Non-pigmented ciliary epithelial cell (primary cell): ENCODE measurements around the gene ZNF490.
"Not testable (repeated sequence)": the region's sequence is repeated elsewhere in the genome, so short reads cannot be mapped to it uniquely, and the experiment has no call there.

ENCODE experiments used
- DNase-seq: peaks from one replicate; pipeline ENCODE4 v3.0.0-alpha.2; 2010; ENCODE audit warnings: low read depth

The ZNF490 gene

DNA sequence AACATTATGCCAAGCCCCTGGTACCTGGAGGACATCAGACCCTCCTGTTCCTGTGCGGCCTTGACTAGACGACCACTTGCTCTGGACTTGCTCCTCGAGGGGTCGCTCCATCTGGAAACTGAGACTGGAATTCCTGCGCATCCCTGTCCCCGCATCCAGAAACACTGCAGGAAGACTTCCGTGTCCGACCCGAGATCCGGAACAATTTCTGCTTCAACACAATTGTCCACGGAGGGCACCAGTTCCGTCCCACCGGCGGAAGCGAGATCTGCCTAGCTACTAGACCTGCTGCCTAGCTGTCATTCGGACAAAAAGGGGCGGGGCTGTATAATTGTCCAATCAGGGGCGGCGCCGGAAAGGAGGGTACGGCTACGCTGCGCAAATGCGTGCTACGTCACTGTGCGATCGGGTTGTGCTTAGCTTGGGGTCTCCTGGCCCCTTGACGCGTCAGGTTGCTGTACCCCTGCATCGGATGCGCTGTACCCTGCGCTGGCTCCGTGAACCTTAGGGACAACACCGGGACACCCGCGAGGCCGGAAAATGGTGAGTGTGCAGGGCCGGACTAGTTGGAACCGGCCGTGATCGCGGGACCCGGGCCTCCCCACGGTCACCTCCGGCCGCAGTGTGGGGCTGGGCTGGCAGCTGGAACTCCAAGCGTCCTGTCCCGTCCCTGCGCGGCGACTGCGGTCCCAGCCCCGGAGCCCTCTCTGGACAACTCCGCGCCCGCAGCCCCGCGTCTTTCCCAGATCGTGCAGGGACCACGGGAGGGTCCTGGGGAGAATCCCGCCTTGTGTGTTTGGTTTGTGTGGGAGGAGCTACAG lies at the start of gene ZNF490, which contains the start of gene ZNF791:
TSS of gene ZNF490 (minus strand) at position 274 of the 821 bp plus-strand sequence. CDS start at position 141, 133 bp downstream.
TSS of gene ZNF791 (plus strand) at position 381 of the 821 bp plus-strand sequence. CDS start at position 541, 160 bp downstream.
- peak; percentile 85 for DNase-seq

DNA sequence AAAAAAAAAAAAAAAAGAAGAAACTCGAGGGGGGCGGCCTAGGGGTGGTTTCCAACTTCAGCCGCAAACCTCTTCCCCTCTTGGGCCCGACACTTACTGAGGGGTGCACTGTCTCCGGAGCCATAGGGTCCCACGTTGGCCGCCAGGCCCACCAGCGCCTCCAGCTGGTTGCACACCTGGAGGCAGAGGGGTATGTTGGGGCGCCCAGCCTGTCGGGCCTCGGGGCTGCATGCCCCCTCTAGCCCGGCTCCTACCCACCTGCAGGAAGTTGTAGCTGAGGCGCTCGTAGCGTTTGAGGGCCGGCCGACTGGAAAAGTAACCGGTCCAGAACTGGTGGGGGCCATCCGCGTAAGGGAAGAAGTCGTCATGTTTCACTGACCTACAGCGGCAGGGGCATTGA lies 47.4 kb upstream of the ZNF490 start:
- no peak for DNase-seq

DNA sequence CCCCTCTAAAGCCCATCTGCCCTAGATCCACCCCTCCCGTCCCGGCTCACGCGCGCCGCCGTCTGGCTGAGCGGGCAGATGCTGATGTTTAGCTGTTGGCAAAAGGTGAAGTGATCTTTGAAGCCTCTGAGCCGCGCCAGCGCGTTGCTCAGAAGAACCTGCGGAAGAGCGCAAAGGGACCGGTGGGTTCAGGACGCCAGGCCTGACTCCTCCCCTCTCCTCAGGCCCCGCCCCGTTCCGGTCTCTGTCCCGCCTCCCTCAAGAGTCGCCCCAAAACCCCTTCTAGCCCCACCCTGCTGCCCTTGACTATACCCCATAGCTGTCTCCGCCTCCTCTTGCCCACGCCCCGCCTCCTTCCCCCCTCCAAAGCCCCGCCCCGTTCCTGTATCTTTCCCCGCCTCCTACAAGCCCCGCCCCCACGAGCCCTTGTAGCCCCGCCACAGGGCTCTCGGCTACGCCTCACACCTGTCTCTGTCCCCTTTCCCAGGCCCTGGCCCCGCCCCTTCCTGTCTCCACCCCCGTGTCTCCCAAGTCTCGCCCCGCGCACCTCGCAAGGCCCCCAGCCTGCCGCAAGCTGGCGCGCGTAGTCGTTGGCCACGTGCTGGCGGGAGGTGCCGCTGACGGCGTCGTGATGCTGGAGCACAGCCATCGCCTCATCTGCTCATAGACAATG lies 46.4 kb upstream of the ZNF490 start:
- DNase-seq: no peak

DNA sequence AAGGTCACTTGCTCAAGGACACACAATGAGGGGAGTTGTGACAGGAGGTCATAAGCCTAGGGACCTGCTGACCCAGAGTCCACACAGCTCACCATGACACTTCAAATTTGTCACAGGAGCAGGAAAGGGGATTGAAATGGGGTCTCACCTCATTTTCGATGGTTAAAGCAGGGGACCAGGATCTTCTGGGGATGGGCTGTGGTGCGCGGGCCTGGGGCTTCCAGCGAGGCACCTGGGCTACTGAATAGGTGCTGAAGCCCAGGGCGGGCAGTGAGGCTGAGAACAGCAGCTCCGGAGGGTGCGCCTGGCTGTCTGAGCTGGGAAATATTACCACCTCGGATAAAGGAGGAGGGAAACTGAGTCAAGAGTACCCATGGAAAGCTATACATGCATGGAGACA lies 44.9 kb upstream of the ZNF490 start:
- DNase-seq: no peak

DNA sequence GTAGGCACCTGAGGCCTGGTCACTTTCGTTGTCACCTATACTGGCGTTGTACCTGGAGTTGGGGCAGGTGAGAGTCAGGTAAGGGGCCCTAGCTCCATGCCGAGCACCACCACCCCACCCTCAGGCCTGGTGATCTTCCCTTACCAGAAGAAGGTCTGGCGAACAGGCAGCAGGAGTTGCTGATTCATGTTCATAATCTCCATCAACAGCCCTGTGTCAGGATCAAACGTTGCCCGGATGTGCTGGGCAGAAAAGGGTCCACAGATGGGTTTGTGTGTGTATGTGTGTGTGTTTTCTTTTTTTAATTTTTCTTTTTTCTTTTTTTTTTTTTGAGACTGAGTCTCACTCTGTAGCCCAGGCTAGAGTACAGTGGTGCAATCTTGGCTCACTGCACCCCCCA lies 41.6 kb upstream of the ZNF490 start:
- DNase-seq: no peak

DNA sequence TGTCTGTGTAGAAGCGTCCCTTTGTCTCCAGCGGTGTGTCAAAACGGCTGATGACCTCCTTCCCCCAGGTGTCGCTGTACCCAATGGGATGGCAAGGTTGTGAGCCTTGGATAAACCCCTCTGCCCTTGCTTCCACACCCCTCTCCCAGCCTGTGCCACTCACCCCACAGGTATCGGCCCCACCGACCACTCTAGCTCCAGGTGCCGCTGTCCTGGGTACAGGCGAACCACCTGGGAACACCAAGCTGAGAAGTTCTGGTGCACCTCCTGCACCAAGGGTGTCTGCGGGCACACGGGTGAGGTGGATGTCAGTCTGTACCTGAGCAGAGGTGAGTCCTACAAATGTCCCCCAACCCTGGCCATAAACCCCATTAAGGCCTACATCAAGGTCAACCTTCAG lies 39.3 kb upstream of the ZNF490 start:
- no peak for DNase-seq

DNA sequence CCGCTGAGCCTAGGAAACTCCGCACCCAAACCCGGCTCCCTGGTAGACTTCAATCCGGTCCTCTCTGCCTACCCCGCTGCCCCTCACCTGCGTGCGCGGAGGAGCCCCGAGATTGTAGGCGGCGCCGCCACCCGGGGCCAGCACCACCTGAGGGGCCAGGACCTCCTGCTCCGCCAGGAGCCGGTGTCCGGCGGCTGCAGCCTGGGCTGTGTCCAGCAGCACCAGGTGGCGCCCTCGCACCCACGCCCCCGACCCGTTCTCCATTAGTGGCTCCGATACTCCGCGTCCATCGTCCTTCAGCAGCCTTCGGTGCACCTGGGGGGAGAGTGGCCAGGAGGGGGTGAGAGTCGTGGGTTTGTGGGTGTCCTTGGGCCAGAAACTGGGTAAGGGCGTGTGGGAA lies 37.5 kb upstream of the ZNF490 start:
- DNase-seq: no peak

DNA sequence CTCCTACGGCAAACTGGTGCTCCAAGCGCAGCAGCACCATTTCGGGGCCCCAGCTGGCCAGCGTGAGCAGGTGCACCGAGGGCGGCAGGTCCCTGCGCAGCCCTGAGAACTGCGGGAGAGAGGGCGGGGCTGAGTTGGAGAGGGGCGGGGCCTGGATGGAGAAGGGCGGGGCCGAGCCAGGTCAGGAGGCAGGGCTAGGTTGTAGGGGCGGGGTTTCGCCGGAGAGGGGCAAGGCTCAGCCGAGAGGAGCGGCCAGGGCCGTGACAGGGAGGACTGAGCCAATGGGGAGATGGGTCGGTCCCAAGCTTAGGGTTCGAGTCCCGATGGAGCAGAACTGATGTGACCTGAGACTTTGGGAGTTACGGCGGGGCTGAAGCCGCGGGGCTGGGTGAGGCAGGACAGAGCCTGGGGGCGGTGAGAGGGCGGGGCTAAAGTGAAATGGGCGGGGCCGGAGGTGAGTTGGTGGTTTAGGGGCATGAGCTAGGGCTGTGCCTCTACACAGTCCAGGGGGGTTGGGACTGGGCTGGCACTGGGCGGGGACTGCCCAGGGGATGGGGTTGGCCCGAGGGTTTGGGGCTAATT lies 37.0 kb upstream of the ZNF490 start:
- DNase-seq: no peak

DNA sequence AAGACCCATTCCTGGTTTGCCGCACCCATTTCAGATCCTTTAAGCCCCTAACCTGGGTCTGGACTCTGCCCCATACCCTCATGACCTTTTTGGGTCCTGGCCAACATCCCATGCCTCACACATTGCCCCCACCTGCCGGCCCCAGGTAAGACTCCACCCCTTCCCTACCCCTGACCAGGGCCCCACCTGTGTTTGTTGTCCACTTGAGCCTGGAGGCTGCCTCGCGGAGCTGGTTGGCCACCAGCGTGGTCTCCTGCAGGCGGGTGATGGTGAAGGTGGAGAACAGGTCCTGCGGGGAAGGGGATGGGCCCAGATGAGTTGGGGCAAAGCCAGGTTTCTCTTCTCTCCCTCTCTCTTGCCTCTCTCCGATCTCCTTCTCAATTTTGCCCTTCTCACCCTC lies 36.4 kb upstream of the ZNF490 start:
- no peak for DNase-seq

DNA sequence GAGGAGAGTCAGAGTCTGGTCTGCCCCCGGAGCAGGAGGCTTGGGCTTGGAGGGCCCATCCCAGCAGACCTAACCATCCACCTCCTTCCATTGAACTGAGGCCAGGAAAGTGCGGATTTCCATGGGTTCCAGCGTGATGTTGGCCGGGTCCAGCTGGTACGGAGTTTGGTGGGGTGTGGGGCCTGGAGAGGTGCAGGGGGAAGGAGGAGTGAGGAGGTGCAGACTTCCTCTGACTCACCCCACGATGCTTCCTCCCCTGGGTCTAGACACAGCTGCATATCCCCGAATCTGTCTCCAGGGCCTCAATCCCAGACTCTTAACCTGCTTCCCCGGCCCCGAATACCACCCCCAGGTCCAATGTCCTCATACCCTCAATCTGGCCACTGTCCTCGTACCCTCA lies 35.9 kb upstream of the ZNF490 start:
- DNase-seq: no peak

DNA sequence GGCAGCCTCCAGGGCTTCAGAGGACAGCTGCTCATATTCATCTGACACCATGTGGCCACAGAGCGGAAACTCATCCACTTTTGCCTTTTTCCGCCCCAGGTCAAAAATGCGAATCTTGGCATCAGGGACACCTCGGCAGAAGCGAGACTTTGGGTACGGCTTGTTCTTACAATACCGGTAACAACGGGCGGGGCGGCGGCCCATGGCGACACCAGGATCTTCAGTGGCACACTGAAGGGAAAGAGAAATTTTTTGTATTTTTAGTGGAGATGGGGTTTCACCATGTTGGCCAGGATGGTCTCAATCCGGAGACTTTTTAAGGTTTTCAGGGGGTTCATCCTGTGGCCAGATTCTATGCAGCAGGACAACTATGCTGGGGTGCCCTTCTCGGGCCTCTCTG lies 33.1 kb upstream of the ZNF490 start:
- not testable (repeated sequence) for DNase-seq

DNA sequence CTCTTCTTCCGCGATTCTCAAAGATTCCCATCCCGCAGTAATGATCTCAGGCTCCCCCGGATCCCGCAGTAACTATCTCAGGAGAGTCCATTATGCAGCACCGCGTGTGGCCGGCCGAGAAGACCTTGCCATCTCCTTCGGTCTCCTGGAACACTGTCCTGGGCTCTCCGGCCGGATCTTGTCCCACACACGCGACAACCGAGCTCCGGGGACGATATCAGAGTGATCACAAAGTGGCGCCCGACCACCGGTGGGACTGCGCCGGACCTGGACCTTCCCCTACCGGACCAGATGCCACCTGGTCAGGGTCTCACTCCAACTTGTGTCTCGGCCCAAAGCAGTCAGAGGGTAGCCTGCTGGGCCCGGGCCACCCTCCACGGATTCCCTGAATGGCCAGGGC lies 31.9 kb upstream of the ZNF490 start:
- no peak for DNase-seq

DNA sequence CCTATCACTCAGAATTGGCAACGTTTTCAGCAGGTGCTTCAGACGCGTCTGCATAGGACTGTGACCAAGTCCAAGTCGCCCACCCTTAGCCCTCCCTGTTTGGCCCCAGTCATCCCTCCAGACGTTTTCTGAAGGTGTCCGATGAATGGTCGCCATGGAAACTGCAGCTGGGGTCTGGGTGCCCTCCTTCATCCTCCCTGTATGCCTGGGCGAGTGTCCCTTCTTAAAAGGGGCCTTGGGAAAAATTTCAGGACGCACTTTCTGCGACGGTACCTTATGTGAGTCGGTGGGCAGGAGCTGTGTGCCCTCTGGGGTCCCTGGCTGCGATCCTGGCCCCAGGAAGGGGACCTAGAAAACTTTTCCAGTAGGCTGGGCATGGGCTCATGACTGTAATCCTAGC lies 30.8 kb upstream of the ZNF490 start:
- no peak for DNase-seq

DNA sequence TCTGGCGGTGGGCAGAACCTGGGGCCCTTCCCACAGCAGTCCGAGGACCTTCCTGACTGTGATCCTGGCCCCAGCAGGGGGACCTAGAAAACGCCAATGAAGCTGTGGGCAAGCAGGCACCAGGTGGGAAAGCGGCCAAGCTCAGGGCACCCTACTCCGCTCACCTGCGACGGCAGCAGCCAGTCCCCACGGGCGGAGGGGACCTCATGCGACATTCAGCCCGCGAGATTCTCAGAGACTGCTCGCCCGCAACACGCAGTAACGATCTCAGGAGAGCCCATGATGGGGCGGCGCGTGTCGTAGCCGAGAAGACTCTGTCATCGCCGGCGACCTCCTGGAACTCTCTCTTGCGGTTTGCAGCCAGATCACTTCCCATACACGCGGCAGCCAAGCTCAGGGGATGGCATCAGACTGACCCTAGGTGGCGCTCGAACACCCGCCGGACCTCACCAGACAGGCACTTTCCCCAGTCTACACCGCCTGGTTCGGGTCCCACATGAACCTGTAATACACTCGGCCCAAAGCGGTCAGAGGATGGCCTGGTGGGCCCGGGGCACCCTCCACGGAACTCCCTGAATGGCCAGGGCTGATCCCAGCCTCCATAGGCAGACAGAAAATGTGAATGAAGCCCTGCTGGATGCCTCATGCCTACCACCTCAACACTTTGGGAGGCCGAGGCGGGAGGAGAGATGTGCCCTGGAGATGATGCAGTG lies 29.4 kb upstream of the ZNF490 start:
- DNase-seq: peak; percentile 55

DNA sequence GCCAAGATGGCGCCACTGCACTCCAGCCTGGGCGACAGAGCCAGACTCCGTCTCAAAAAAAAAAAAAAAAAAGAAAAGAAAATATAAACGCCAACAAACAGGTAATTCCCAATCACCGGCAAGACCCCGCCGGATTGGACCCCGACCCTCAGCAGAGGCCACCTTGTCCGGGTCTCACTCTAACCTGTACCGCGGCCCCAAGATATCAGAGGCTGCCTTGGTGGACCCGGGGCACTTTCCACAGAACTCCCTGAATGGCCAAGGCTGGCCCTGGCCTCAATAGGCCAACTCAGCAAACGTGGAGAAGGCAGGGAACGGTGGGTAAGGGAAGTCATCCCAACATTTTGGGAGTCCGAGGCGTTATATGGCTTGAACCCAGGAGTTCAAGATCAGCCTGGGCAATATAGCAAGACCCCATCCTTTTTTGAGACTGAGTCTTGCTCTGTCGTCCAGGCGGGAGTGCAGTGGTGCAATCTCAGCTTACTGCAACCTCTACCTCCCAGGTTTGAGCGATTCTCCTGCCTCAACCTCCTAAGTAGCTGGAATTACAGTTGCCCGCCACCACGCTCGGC lies 28.1 kb upstream of the ZNF490 start:
- DNase-seq: no peak

DNA sequence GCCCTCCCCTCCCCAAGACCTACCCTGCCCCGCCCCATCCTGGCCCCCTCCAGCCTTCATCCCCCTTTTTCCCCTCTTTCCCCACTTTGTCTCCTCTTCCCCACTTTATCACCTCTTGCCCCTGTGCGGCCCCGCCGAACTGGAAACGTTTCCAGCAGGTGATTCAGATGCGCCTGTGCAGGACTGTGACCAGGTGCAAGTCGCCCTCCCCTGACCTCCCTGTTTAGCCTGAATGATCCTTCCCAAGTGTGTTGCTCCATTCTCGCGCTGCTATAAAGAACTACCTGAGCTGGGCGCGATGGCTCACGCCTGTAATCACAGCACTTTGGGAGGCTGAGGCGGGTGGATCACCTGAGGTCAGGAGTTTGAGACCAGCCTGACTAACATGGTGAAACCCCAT lies 26.0 kb upstream of the ZNF490 start:
- DNase-seq: no peak

DNA sequence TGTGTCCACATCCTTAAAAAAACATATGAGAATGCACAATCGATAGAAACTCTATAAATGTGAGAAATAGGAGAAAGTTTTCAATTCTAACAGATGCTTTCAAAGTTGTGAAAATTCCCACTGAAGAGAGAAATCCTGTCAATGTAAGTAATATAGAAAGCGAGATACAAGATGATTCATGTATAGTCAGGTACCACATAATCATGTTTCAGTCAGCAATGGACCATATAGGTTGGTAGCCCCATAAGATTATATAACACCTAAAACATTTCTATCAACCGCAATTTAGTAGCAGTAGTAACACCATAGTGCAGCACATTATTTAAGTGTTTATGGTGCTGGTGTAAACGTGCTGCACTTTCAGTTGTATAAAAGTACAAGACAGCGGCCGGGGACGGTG lies 18.6 kb upstream of the ZNF490 start:
- DNase-seq: no peak

DNA sequence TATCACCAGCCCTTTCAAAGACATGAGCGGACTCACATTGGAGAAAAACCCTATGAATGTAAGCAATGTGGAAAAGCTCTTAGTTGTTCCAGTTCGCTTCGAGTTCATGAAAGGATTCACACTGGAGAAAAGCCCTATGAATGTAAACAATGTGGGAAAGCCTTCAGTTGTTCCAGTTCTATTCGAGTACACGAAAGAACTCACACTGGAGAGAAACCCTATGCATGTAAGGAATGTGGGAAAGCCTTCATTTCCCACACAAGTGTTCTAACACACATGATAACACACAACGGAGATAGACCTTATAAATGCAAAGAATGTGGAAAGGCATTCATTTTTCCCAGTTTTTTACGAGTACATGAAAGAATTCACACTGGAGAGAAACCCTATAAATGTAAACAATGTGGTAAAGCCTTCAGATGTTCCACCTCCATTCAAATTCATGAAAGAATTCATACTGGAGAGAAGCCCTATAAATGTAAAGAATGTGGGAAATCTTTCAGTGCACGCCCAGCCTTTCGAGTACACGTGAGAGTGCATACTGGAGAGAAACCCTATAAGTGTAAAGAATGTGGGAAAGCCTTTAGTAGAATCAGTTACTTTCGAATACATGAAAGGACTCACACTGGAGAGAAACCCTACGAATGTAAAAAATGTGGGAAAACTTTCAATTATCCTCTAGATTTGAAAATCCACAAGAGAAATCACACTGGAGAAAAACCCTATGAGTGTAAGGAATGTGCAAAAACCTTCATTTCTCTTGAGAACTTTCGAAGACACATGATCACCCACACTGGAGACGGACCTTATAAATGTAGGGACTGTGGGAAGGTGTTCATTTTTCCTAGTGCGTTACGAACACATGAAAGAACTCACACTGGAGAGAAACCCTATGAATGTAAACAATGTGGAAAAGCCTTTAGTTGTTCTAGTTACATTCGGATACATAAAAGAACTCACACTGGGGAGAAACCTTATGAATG lies 17.7 kb upstream of the ZNF490 start:
- DNase-seq: no peak

DNA sequence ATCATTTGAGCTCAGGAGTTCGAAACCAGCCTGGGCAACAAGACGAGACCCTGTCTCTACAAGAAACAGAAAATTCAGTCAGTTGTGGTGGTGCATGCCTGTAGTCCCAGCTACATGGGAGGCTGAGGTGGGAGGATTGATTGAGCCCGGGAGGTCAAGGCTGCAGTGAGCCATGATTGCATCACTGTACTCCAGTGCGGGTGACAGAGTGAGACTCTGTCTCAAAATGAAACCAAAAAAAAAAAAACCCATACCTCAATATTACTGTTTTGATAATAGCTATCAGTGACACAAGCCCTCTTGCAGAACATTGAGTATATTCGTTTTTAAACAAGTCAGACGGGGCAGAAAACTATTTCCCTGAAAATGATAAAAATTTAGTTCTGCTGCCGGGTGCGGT lies 16.3 kb upstream of the ZNF490 start:
- no peak for DNase-seq

DNA sequence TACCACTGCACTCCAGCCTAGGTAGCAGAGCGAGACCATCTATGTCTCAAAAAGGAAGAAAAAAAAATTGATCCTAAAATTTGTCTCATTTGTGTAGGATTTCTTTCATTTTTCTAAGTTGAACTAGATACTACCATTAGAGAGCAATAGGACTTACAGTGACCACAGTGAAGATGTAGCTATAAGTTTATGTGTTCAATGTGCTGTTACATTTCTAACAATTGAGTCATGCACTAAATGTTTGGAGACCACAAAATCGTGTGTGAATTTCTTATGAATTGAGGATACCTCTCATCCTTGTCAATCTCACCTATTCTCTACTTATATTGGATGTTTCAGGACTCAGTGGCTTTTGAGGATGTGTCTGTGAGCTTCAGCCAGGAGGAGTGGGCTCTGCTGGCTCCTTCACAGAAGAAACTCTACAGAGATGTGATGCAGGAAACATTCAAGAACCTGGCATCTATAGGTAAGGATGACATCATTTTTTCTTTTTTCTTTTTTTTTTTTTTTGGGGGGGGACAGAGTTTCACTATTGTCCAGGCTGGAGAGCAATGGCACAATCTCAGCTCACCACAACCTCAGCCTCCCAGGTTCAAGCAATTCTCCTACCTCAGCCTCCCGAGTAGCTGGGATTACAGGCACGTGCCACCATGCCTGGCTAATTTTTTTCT lies 12.9 kb upstream of the ZNF490 start:
- no peak for DNase-seq
